OCI-LY1 (cell line): ENCODE measurements around the gene ING4.

Experiments used
- H2AFZ ChIP-seq: fragments of 200-600 bp; sonication (generic), shearing (Covaris generic); 2 replicates; pipeline ENCODE4 v1.6.0; 2014; ENCODE audit warnings: antibody characterized with exemption, mild to moderate bottlenecking, low read length
- H3F3A ChIP-seq: fragments of 200-600 bp; sonication (generic), shearing (Covaris generic); 2 replicates; pipeline ENCODE4 v1.6.0; 2014; ENCODE audit warnings: mild to moderate bottlenecking, antibody characterized with exemption, low read length, moderate library complexity; ENCODE audit not compliant: insufficient read depth
- H3K27ac ChIP-seq: fragments of 200-600 bp; sonication (generic); 2 replicates; pipeline ENCODE4 v1.5.1; 2014; ENCODE audit warnings: low read length, mixed run types, mild to moderate bottlenecking, low read depth; ENCODE audit not compliant: poor library complexity, severe bottlenecking
- H3K27me3 ChIP-seq: fragments of 200-600 bp; sonication (generic); 2 replicates; pipeline ENCODE4 v1.6.0; 2014; ENCODE audit warnings: antibody characterized with exemption, mild to moderate bottlenecking, low read length, moderate library complexity; ENCODE audit not compliant: insufficient read depth
- H3K36me3 ChIP-seq: fragments of 200-600 bp; sonication (generic); 2 replicates; pipeline ENCODE4 v1.6.1; 2014; ENCODE audit warnings: mild to moderate bottlenecking, antibody characterized with exemption, low read length, moderate library complexity, mixed read lengths; ENCODE audit not compliant: insufficient read depth
- H3K4me1 ChIP-seq: fragments of 200-600 bp; sonication (generic); 2 replicates; pipeline ENCODE4 v1.5.1; 2014; ENCODE audit warnings: mild to moderate bottlenecking, low read length, moderate library complexity; ENCODE audit not compliant: insufficient read depth, severe bottlenecking
- H3K4me2 ChIP-seq: fragments of 200-600 bp; sonication (generic), shearing (Covaris generic); 2 replicates; pipeline ENCODE4 v1.6.1; 2014; ENCODE audit warnings: low read length
- H3K4me3 ChIP-seq: fragments of 200-600 bp; sonication (generic); 2 replicates; pipeline ENCODE4 v1.5.1; 2014; ENCODE audit warnings: low read length, low read depth, mild to moderate bottlenecking, mixed read lengths; ENCODE audit not compliant: poor library complexity, severe bottlenecking
- H3K79me2 ChIP-seq: fragments of 200-600 bp; shearing (Covaris generic); 2 replicates; pipeline ENCODE4 v1.6.1; 2016; ENCODE audit warnings: mixed run types, low read length, mixed read lengths; ENCODE audit not compliant: insufficient read depth
- H3K9ac ChIP-seq: fragments of 200-600 bp; sonication (generic), shearing (Covaris generic); 2 replicates; pipeline ENCODE4 v1.6.1; 2014; ENCODE audit warnings: mild to moderate bottlenecking, low read length, mixed read lengths
- H3K9me2 ChIP-seq: fragments of 200-600 bp; sonication (generic), shearing (Covaris generic); 2 replicates; pipeline ENCODE4 v1.6.1; 2014; ENCODE audit warnings: low read depth, mild to moderate bottlenecking, low read length, mixed read lengths
- H3K9me3 ChIP-seq: fragments of 200-600 bp; shearing (Covaris generic); 2 replicates; pipeline ENCODE4 v1.6.1; 2014; ENCODE audit warnings: low read length, mixed read lengths
- H4K20me1 ChIP-seq: fragments of 200-600 bp; sonication (generic), shearing (Covaris generic); 2 replicates; pipeline ENCODE4 v1.6.0; 2016; ENCODE audit warnings: mild to moderate bottlenecking, low read length; ENCODE audit not compliant: insufficient read depth
- EZH2 ChIP-seq: fragments of 200-600 bp; sonication (generic), shearing (Covaris generic); IDR thresholded peaks from 2 replicates; pipeline ENCODE4 v1.8.0; 2017; ENCODE audit warnings: borderline replicate concordance, mixed run types, mild to moderate bottlenecking, antibody characterized with exemption, low read length, moderate library complexity, mixed read lengths
- TF ChIP-seq, protein P1 (sequence below): fragments of 200-600 bp; sonication (generic), shearing (Covaris generic); IDR thresholded peaks from 2 replicates; pipeline ENCODE4 v1.5.1; 2017; ENCODE audit warnings: mild to moderate bottlenecking, antibody characterized with exemption, low read length, moderate library complexity, mixed read lengths

ING4 gene

DNA sequence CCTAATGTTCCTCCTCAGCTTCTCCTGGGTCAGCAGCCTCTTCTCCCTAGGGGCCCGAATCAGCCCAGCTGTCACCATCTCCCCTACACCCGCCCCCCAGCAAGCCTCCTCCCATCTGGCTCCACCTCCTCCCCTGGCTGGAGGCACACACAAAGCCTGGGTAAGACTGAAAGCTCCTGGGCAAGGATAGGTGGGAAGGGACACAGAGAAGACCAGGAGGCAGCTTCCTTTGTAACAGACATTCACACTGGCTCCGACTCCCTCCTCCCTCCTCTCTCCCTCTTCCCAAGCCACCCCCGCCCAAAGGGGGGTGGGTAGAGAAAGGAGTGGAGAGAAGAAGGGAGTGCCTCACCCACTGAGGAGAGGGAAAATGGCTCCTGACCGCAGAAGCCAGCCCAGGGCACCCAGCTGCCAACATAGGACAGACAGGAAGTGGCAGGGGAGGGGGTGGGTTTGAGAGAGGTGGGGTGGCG lies 59.8 kb downstream of the ING4 start:
- no peak for TF ChIP-seq EZH2
- TF ChIP-seq, protein P1, sequence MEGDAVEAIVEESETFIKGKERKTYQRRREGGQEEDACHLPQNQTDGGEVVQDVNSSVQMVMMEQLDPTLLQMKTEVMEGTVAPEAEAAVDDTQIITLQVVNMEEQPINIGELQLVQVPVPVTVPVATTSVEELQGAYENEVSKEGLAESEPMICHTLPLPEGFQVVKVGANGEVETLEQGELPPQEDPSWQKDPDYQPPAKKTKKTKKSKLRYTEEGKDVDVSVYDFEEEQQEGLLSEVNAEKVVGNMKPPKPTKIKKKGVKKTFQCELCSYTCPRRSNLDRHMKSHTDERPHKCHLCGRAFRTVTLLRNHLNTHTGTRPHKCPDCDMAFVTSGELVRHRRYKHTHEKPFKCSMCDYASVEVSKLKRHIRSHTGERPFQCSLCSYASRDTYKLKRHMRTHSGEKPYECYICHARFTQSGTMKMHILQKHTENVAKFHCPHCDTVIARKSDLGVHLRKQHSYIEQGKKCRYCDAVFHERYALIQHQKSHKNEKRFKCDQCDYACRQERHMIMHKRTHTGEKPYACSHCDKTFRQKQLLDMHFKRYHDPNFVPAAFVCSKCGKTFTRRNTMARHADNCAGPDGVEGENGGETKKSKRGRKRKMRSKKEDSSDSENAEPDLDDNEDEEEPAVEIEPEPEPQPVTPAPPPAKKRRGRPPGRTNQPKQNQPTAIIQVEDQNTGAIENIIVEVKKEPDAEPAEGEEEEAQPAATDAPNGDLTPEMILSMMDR, result no peak
- peaks cover 27% of the 10 kb centered on the region for H3K79me2 ChIP-seq
- H3F3A ChIP-seq, result peaks cover 5% of the 10 kb centered on the region
- peak overlapping the region; percentile 21; the same call in 1 of the 2 replicates for H3K9ac ChIP-seq
- no peaks in the 10 kb centered on the region; the same call in 1 of the 2 replicates for H4K20me1 ChIP-seq
- no peaks in the 10 kb centered on the region for H3K9me2 ChIP-seq
- peaks cover 43% of the 10 kb centered on the region for H3K4me1 ChIP-seq
- H3K4me2 ChIP-seq, result peak overlapping the region; percentile 53
- H3K27ac ChIP-seq, result peak overlapping the region; percentile 32
- H3K9me3 ChIP-seq, result no peaks in the 10 kb centered on the region
- peak overlapping the region; percentile 83 for H3K4me3 ChIP-seq
- no peaks in the 10 kb centered on the region for H3K27me3 ChIP-seq
- peaks cover 73% of the 10 kb centered on the region for H3K36me3 ChIP-seq
- H2AFZ ChIP-seq, result no peak overlapping the region

DNA sequence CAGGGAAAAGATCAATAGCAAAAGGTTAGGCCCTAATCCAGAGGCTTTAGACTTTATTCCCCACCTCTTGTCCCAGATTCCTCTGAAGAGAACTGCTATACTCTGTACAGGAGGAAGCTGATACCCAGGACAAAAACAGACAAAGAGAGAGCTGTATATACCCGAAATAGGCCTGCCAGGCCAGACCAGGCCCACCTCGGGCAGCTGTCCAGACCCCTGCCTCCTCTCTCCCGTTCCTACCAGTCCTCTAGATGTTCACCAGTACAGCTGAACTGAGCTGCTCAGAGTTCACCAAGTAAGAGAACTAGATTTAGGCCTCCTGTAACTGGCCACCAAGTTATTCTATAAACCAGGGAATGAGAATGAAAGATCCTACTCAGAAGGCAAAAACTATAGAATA lies 60.4 kb downstream of the ING4 start:
- Histone ChIP-seq H3K4me3 (no peak overlapping the region), H2AFZ (no peak overlapping the region), H3K36me3 (peaks cover 79% of the 10 kb centered on the region), H3K79me2 (peaks cover 27% of the 10 kb centered on the region), H3K9me2 (no peaks in the 10 kb centered on the region), H4K20me1 (no peaks in the 10 kb centered on the region; the same call in 1 of the 2 replicates), H3K9ac (no peak overlapping the region), H3K4me2 (no peak overlapping the region), H3K9me3 (no peaks in the 10 kb centered on the region), H3K27me3 (no peaks in the 10 kb centered on the region), H3F3A (no peaks in the 10 kb centered on the region), H3K4me1 (peaks cover 37% of the 10 kb centered on the region), H3K27ac (no peak overlapping the region)
- TF ChIP-seq, protein P1, result no peak
- TF ChIP-seq EZH2, result no peak
